ENCODE data around the gene SAMD8. TPM values are rescaled to one million over a fixed set of nuclear protein-coding genes. Genes with fewer than 3 reads are reported as not detected.

SAMD8 gene
- total and polyA plus RNA-seq, 2 of the 8 experiments (the other 6 are each of a cell fraction or from before 2014, with no cell fraction given) = 11.7 to 20.9 TPM

- Histone ChIP-seq H3K4ac (replicated peaks; ENCODE audit: insufficient read length, low read depth, low read length) (no peak overlapping the region), H3K18ac (ENCODE audit: extremely low read depth, low read length) (no peak overlapping the region), H2AFZ (ENCODE audit: low read length) (no peak overlapping the region), H3K4me2 (ENCODE audit: insufficient read depth in 1 of 2, low read depth in 2 of 2, low read length in 2 of 2) (no peak overlapping the region), H3K27me3 (replicated peaks in 1 of 4; ENCODE audit: control insufficient read depth in 3 of 4, extremely low read depth in 1 of 4, insufficient read depth in 3 of 4, low read length in 3 of 4) (no peaks in the 10 kb centered on the region), H2BK120ac (replicated peaks; ENCODE audit: low read depth, low read length) (no peak overlapping the region), H3K9me3 (ENCODE audit: insufficient read depth in 2 of 2, low read depth in 1 of 2, low read length in 1 of 2) (no peaks in the 10 kb centered on the region), H3K56ac (replicated peaks; ENCODE audit: insufficient read length, low read depth, low read length) (no peak overlapping the region), H2BK12ac (ENCODE audit: low read depth, low read length) (no peak overlapping the region), H2BK5ac (ENCODE audit: low read depth, low read length) (no peak overlapping the region), H4K20me1 (replicated peaks in 1 of 2; ENCODE audit: control insufficient read depth in 1 of 2, insufficient read depth in 2 of 2, low read length in 2 of 2) (peaks cover 0 to 2% of the 10 kb centered on the region in 2 experiments), H3K27ac (ENCODE audit: low read depth, low read length) (no peak overlapping the region), H2AK5ac (ENCODE audit: low read depth, low read length) (no peak overlapping the region), H4K5ac (ENCODE audit: insufficient read length, low read depth, low read length) (no peak overlapping the region), H2BK15ac (ENCODE audit: low read length) (no peak overlapping the region), H3K23ac (ENCODE audit: insufficient read length) (no peak overlapping the region), H2BK20ac (ENCODE audit: low read length) (no peak overlapping the region), H3K79me1 (ENCODE audit: low read depth, low read length) (no peaks in the 10 kb centered on the region), H3K36me3 (ENCODE audit: control insufficient read depth in 2 of 4, insufficient read depth in 4 of 4, low read length in 3 of 4) (peaks cover 0 to 6% (median 0%) of the 10 kb centered on the region in 4 experiments; a peak in 2 of 8 replicates), H4K8ac (ENCODE audit: extremely low read depth, insufficient read depth, low read length) (no peak overlapping the region), H3K9ac (replicated peaks in 1 of 4; ENCODE audit: extremely low read depth in 1 of 4, low read depth in 3 of 4, low read length in 3 of 4) (no peak overlapping the region), H3K23me2 (ENCODE audit: low read depth, low read length) (no peaks in the 10 kb centered on the region), H3K4me1 (replicated peaks in 1 of 4; ENCODE audit: control insufficient read depth in 3 of 4, insufficient read depth in 4 of 4, low read length in 3 of 4) (no peaks in the 10 kb centered on the region), H3K79me2 (ENCODE audit: control insufficient read depth in 1 of 2, insufficient read depth in 2 of 2, low read length in 2 of 2) (no peaks in the 10 kb centered on the region), H4K91ac (replicated peaks; ENCODE audit: insufficient read length, low read length) (no peak overlapping the region), H3K4me3 (ENCODE audit: extremely low read depth in 1 of 4, insufficient read depth in 2 of 4, low read depth in 3 of 4, low read length in 4 of 4) (no peak overlapping the region), H3K14ac (ENCODE audit: insufficient read length) (no peak overlapping the region)
- POLR2A ChIA-PET (ENCODE audit: partially characterized antibody) = interaction anchor here (0.7 to 1.0 kb wide), 2 partner anchors 11 to 38 kb away, joined by 3 to 4 read pairs; no protein-coding TSS in a partner anchor
- no peak for DNase-seq (ENCODE audit: low read depth in 1 of 2, low spot score in 2 of 2)
- CTCF ChIA-PET (ENCODE audit: partially characterized antibody) = interaction anchor here (3.4 kb wide), 1 partner anchor 12 kb away, joined by 12 read pairs; no protein-coding TSS in a partner anchor
- no peak for FAIRE-seq
- no peak for TF ChIP-seq POLR2A (IDR thresholded peaks at IDR 0.05; ENCODE audit: control extremely low read depth in 1 of 2, low read depth in 2 of 2, low read length in 2 of 2)
- TF ChIP-seq EP300 (IDR thresholded peaks at IDR 0.05; ENCODE audit: borderline replicate concordance in 1 of 2, low read depth in 2 of 2, low read length in 2 of 2) = no peak
- no peak for TF ChIP-seq HDAC2 (IDR thresholded peaks at IDR 0.05; ENCODE audit: borderline replicate concordance in 1 of 2, low read depth in 2 of 2, low read length in 2 of 2)
- TF ChIP-seq SRF (IDR thresholded peaks at IDR 0.05; ENCODE audit: low read depth, low read length) = no peak
- no peak for TF ChIP-seq KDM1A (IDR thresholded peaks at IDR 0.05; ENCODE audit: borderline replicate concordance, low read length)
- TF ChIP-seq MAX (IDR thresholded peaks at IDR 0.05) = no peak
- no peak for TF ChIP-seq E2F6 (IDR thresholded peaks at IDR 0.05)
- no peak for TF ChIP-seq TAF1 (IDR thresholded peaks at IDR 0.05; ENCODE audit: low read depth, low read length)
- no peak for TF ChIP-seq RBBP5 (IDR thresholded peaks at IDR 0.05; ENCODE audit: borderline replicate concordance, low read depth, low read length)
- no peak for TF ChIP-seq EGR1 (IDR thresholded peaks at IDR 0.05; ENCODE audit: borderline replicate concordance, low read depth, low read length)
- TF ChIP-seq KDM5A (IDR thresholded peaks at IDR 0.05; ENCODE audit: low read length) = no peak
- no peak for TF ChIP-seq ZNF274 (IDR thresholded peaks at IDR 0.05; ENCODE audit: borderline replicate concordance, extremely low read depth, low read length)
- 89% methylated on average over 2 of the region's 2 CpGs; no CpG with 5 or more reads in 1 of the 2 experiments for WGBS, 2 experiments (ENCODE audit: extremely low coverage in 1 of 2, insufficient coverage in 1 of 2, insufficient read length in 1 of 2, insufficient replicate concordance in 2 of 2, low coverage in 1 of 2, low lambda C conversion rate in 2 of 2, missing lambda C conversion rate in 1 of 2)
Observed at GRCh38 chr10:75175046-75175445, 63.6 kb downstream of the SAMD8 start.

All from H1 (cell line).